Activated CD8-positive, alpha-beta memory T cell treated with anti-CD3 and anti-CD28 coated beads, Interleukin-2, amount 10 ng/mL, durations not matched to agents 7 days and 5 days (primary cell): ENCODE results near the gene IFNLR1. TPM values are rescaled to one million over a fixed set of nuclear protein-coding genes. Genes with fewer than 3 reads are reported as not detected.

ENCODE experiments used
- ATAC-seq: fragments of 150-1000 bp; cut with Tn5 transposase; one replicate; pipeline ENCODE4 v1.10.0; 2021; ENCODE audit warnings: moderate library complexity
- CTCF ChIA-PET: fragments of 350-600 bp; sonication (Branson Sonifier 250); formaldehyde crosslinking; loops from one replicate; lab custom pipeline; 2021; ENCODE audit warnings: antibody characterized with exemption; lab: Charles Lee
- DNase-seq: peaks from one replicate; pipeline ENCODE4 v3.0.0-alpha.2; 2020
- H3K27ac Mint-ChIP-seq: one replicate; pipeline ENCODE4 v1.8.0; 2021; ENCODE audit warnings: mild to moderate bottlenecking, mixed read lengths
- H3K27me3 Mint-ChIP-seq: one replicate; pipeline ENCODE4 v1.8.0; 2021; ENCODE audit warnings: mixed read lengths
- H3K36me3 Mint-ChIP-seq: one replicate; pipeline ENCODE4 v1.8.0; 2021; ENCODE audit warnings: mild to moderate bottlenecking, mixed read lengths
- H3K4me1 Mint-ChIP-seq: one replicate; pipeline ENCODE4 v1.8.0; 2021; ENCODE audit warnings: mixed read lengths
- H3K4me3 Mint-ChIP-seq: one replicate; pipeline ENCODE4 v1.8.0; 2021; ENCODE audit warnings: mild to moderate bottlenecking, moderate library complexity, mixed read lengths
- H3K9me3 Mint-ChIP-seq: one replicate; pipeline ENCODE4 v1.8.0; 2022; ENCODE audit warnings: low read depth, mixed read lengths
- total RNA-seq, 2 experiments: library from RNA; stranded (reverse); gene quantifications; one replicate each; pipeline ENCODE4 v1.2.3, GENCODE V29; 2021

IFNLR1 gene
- total RNA-seq, 2 experiments from 2014 or later: 6.8 to 6.9 TPM

DNA sequence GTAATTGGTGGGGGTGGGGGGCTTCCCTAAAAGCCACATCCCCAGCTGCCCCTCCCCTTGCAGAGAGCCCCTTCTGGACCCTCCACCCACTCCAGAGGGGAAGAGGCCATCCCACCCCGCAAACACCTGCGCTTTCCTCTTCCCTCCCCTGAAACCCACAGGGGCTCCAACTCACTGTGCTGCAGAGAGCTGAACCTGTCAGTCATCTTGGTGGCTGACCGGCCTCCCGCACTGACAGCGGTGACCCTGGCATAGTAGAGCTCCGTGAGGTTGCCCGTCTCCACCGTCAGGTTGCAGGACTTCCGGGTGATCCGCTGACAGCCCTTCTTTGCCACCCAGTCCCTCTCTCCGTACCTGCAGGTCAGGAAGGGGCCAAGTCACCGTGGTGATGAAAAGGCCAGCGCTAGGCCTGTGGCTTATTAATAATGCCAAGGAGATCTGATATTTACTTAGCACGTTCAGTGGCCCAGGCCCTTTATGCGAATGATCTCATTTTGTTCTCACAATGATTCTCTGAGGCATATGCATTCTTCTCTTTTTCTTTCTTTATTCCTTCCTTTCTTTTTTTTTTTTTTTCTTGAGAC, 50.0 kb downstream of the IFNLR1 start:
- CTCF ChIA-PET: interaction anchor here (1.2 kb wide), 1 partner anchor 13 kb away, joined by 3 read pairs; no protein-coding TSS in a partner anchor
- Mint-ChIP-seq H3K9me3 (peaks cover 4% of the 10 kb centered on the region), H3K36me3 (no peaks in the 10 kb centered on the region), H3K27me3 (peaks cover 9% of the 10 kb centered on the region), H3K4me1 (peaks cover 5% of the 10 kb centered on the region), H3K27ac (no peak overlapping the region), H3K4me3 (no peak overlapping the region)
- DNase-seq: no peak
- no peak for ATAC-seq

DNA sequence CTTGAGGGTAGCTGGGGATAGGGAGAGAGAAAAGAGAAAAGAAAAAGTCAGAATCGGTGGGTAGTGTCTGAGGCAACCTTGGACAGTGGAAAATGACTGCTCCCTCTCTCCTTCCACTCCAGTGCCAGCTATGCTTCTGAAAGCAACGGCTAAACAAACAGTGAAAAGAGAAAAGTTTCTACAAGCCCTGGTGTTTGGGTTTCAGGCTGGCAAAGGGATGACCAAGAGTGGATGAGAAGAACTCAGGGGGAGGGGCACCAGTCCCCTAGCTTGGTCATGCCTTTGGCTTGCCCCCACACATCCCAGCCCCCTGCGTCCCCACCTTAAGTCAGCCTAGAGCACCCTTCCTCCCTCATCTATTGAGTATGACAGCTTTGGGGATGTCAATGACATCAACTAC, 52.7 kb downstream of the IFNLR1 start:
- no peak for DNase-seq
- H3K27me3 Mint-ChIP-seq: peaks cover 12% of the 10 kb centered on the region
- H3K9me3 Mint-ChIP-seq: peaks cover 5% of the 10 kb centered on the region
- no peak overlapping the region for H3K4me3 Mint-ChIP-seq
- no peaks in the 10 kb centered on the region for H3K36me3 Mint-ChIP-seq
- CTCF ChIA-PET: interaction anchor here (0.9 to 1.4 kb wide), 2 partner anchors 16 to 93 kb away, joined by 3 to 5 read pairs; no protein-coding TSS in a partner anchor
- peaks cover 5% of the 10 kb centered on the region for H3K4me1 Mint-ChIP-seq
- ATAC-seq: no peak
- H3K27ac Mint-ChIP-seq: no peak overlapping the region

DNA sequence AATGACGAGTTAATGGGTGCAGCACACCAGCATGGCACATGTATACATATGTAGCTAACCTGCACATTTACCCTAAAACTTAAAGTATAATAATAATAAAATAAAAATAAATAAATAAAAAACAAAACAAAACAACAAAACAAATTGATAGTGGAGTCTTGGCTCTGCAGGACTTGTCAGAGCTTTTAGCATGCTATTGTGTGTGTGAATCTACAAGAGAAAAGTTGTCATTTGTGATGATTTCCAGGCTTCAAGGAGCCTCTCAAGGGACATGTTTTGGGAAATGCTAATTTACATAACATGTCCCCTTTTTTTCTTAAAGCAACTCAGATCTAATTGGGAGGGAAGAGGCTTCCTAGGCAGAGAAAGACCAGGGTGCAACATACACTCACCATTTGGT, 53.3 kb downstream of the IFNLR1 start:
- CTCF ChIA-PET: interaction anchor here (0.9 to 1.4 kb wide), 3 partner anchors 17 to 94 kb away, joined by 3 to 5 read pairs (median 3); no protein-coding TSS in a partner anchor
- Mint-ChIP-seq H3K27me3 (peaks cover 12% of the 10 kb centered on the region), H3K27ac (no peak overlapping the region), H3K4me3 (no peak overlapping the region), H3K36me3 (no peaks in the 10 kb centered on the region), H3K9me3 (peaks cover 5% of the 10 kb centered on the region), H3K4me1 (peaks cover 1% of the 10 kb centered on the region)
- no peak for ATAC-seq
- DNase-seq: no peak

DNA sequence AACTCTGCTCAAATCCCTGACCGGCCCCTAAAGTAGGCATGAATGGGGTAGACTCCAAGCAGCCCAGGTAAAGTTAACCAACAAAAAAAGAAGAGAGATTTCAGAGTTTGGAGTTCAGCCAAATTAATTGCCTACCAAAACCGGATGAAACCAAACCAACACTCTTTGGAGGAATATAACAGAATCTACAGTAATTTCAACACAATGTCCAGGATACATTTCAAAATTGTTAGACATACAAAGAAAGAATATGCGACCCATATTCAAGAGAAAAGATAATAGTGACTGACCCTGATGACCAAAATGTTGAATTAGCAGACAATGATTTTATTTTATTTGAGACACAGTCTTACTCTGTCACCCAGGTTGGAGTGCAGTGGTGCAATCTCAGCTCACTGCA, 56.7 kb downstream of the IFNLR1 start:
- peaks cover 2% of the 10 kb centered on the region for H3K9me3 Mint-ChIP-seq
- no peak for DNase-seq
- no peak for ATAC-seq
- no peak overlapping the region for H3K4me3 Mint-ChIP-seq
- no peak overlapping the region for H3K27ac Mint-ChIP-seq
- CTCF ChIA-PET: no interaction called here
- H3K4me1 Mint-ChIP-seq: no peaks in the 10 kb centered on the region
- H3K36me3 Mint-ChIP-seq: no peaks in the 10 kb centered on the region
- peaks cover 9% of the 10 kb centered on the region for H3K27me3 Mint-ChIP-seq

DNA sequence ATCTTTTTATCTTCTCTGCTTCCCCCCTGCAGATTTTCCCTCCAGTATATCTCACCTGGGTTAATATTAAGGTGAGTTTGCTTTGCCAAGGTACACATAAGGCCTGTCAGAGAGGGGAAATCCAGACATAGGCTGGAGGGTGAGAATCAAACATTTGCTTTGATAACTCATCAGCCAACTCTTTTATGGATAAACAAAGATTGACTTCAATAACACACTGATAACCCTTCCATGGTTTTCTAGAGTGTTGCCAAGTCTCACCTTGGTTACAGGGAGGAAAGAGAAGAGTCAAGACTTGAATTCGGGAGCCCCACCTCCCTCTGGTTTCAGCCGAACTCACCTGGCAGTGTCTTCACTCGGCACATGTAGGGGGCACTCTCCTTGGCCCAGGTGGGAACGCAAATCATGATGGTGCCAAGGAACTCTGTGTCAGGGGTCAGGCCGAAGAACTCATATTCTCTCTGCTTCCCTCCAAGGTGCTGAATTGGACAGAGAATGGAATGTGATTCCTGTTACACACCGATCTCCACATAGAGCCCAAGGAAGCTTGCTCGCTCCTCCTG, 59.2 kb downstream of the IFNLR1 start:
- H3K4me1 Mint-ChIP-seq: no peaks in the 10 kb centered on the region
- no peak for DNase-seq
- H3K27ac Mint-ChIP-seq: no peak overlapping the region
- H3K27me3 Mint-ChIP-seq: peaks cover 9% of the 10 kb centered on the region
- H3K9me3 Mint-ChIP-seq: peaks cover 2% of the 10 kb centered on the region
- CTCF ChIA-PET: no interaction called here
- H3K4me3 Mint-ChIP-seq: no peak overlapping the region
- H3K36me3 Mint-ChIP-seq: no peaks in the 10 kb centered on the region
- no peak for ATAC-seq

DNA sequence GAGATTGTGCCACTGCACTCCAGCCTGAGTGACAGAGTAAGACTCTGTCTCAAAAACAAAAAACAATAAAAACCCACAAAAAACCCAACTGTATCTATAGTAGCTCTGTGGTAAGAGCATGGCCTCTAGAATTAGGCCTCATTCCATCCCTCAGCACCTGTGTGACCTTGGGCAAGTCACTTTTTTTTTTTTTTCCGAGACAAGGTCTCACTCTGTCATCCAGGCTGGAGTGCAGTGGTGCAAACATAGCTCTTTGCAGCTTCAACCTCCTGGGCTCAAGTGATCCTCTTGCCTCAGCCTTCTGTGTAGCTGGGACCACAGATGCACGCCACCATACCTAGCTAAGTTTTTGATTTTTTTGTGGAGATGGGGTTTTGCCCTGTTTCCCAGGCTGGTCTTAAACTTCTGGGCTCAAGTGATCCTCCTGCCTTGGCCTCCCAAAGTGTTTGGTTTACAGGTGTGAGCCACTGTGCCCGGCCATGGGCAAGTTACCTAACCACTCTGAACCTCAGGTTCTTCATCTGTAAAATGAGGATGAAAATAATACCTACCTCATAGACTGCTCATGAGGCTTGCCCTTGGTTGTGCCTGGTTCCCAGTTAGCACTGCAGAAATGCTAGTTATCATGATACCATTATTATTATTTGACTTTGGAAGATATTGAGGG, 59.8 kb downstream of the IFNLR1 start:
- Mint-ChIP-seq H3K4me1 (no peaks in the 10 kb centered on the region), H3K27ac (no peak overlapping the region), H3K9me3 (peaks cover 2% of the 10 kb centered on the region), H3K27me3 (peaks cover 5% of the 10 kb centered on the region), H3K4me3 (no peak overlapping the region), H3K36me3 (no peaks in the 10 kb centered on the region)
- DNase-seq (no peak), ATAC-seq (no peak)
- CTCF ChIA-PET: no interaction called here

DNA sequence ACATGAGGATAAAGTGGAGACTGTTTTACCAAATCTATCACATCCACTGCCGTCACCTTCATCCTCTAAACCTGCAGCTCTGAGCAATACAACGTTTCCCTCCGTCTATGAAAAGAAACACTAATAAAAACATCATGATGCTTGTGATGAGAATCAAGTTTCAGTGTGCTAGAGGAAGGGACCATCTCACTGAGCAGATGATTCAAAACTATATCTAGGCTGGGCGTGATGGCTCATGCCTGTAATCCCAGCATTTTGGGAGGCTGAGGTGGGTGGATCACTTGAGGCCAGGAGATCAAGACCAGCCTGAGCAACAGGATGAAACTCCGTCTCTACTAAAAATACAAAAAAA, 60.4 kb downstream of the IFNLR1 start:
- DNase-seq: no peak
- CTCF ChIA-PET: interaction anchor here (1.6 kb wide), 1 partner anchor 24 kb away, joined by 10 read pairs; no protein-coding TSS in a partner anchor
- Mint-ChIP-seq H3K36me3 (no peaks in the 10 kb centered on the region), H3K9me3 (peaks cover 2% of the 10 kb centered on the region), H3K4me3 (no peak overlapping the region), H3K27ac (no peak overlapping the region), H3K4me1 (no peaks in the 10 kb centered on the region), H3K27me3 (peaks cover 2% of the 10 kb centered on the region)
- ATAC-seq: no peak

DNA sequence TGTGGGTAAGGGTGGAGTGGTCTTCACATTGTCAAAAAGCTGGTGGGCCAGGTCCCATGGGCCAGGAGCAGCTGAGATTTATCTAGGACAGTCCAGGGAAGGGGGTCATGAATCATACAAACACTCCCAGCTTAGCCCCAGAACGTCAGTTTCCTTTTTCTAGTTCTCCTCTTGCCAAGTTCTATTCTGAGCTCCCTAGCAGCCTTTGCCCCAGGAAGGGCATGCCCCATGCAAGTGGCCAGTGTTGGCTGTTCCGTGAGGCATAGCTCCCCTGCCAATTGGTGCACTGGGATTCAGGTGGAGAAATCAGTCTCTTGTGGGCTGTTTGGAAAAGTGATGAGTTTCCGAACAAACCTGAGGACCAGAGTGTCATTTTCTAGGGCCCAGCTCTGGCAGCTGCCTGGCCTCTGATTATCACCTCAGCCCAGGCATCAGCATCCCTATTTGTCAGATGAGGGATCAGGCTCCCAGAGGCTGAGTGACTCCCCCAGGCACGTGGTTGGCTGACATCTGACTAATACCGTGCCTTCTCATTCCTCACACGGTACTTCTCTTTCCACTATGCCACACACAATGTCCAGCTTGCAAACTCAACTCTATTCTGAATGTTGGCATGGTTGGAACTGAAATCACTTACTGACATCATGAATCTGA, 60.9 kb downstream of the IFNLR1 start:
- Mint-ChIP-seq H3K9me3 (no peaks in the 10 kb centered on the region), H3K4me3 (no peak overlapping the region), H3K27me3 (no peaks in the 10 kb centered on the region), H3K27ac (no peak overlapping the region), H3K4me1 (no peaks in the 10 kb centered on the region), H3K36me3 (no peaks in the 10 kb centered on the region)
- no peak for DNase-seq
- CTCF ChIA-PET: interaction anchor here (1.2 to 1.6 kb wide), 2 partner anchors 14 to 24 kb away, joined by 4 to 10 read pairs; partner anchors contain the start of gene MYOM3
- ATAC-seq: no peak

DNA sequence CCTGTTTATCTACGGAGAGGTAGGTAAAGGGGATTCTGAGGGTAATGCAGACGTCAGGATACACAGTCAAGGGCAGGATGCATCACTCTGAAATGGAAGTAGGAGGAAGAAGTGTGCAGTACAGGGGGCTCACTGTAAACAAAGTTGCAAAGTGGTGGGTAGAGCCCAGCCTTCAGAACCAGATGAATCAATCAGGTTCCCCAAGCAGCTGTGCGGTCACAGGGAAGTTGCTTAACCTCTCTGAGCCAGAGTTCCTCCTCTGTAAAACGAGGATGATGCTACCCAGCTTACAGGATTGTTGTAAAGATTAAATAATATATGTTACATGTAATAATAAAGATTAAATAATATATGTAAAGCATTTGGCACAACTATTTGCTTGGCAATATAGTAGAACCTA, 61.6 kb downstream of the IFNLR1 start:
- no peaks in the 10 kb centered on the region for H3K36me3 Mint-ChIP-seq
- no peak for ATAC-seq
- H3K4me3 Mint-ChIP-seq: no peak overlapping the region
- no peaks in the 10 kb centered on the region for H3K4me1 Mint-ChIP-seq
- no peak for DNase-seq
- H3K9me3 Mint-ChIP-seq: no peaks in the 10 kb centered on the region
- CTCF ChIA-PET: interaction anchor here (1.2 to 1.6 kb wide), 2 partner anchors 13 to 25 kb away, joined by 4 to 10 read pairs; partner anchors contain the start of gene MYOM3
- H3K27ac Mint-ChIP-seq: no peak overlapping the region
- no peaks in the 10 kb centered on the region for H3K27me3 Mint-ChIP-seq

DNA sequence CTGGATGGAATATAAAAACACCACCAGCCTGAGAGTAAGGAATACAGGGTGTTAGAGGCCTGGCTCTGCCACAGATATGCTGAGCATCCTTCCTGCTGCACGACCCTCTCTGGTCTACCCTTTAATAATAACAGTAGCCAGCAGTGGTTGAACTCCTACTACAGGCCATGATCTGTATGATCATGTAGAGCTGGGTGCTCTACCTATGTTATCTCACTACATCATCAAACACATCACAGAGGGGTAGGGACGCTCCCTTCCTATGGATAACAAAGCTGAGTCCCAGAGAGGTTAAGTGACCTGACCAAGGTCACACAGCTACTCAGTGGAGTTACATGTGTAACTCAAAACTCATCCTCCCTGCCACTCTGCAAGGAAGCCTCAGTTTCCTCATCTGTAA, 62.1 kb downstream of the IFNLR1 start:
- Mint-ChIP-seq H3K27ac (no peak overlapping the region), H3K4me1 (no peaks in the 10 kb centered on the region), H3K36me3 (no peaks in the 10 kb centered on the region), H3K4me3 (no peak overlapping the region), H3K9me3 (no peaks in the 10 kb centered on the region), H3K27me3 (no peaks in the 10 kb centered on the region)
- ATAC-seq (no peak), DNase-seq (no peak)
- CTCF ChIA-PET: interaction anchor here (1.6 kb wide), 1 partner anchor 25 kb away, joined by 10 read pairs; no protein-coding TSS in a partner anchor

DNA sequence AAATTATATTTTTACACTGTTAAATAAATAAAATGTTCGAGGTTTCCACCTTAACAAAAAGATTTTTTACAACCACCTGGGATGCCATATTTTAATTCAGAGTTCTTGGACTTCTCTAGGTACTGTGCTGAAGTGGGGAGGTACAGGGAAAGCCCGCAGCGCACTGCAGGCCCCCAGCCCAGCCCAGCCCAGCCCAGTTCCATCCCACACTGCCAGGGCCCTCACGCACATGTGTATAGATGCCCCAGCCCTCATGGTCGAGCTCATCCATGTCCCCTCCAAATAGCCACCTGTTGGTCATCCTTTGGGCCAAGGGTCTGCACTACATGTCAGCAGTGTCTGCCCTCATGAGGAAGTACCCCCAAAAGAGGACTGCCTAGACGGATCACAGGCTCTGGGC, 63.5 kb downstream of the IFNLR1 start:
- CTCF ChIA-PET: no interaction called here
- DNase-seq: no peak
- ATAC-seq: no peak
- Mint-ChIP-seq H3K36me3 (no peaks in the 10 kb centered on the region), H3K27me3 (peaks cover 3% of the 10 kb centered on the region), H3K4me3 (no peak overlapping the region), H3K27ac (no peak overlapping the region), H3K9me3 (no peaks in the 10 kb centered on the region), H3K4me1 (no peaks in the 10 kb centered on the region)

DNA sequence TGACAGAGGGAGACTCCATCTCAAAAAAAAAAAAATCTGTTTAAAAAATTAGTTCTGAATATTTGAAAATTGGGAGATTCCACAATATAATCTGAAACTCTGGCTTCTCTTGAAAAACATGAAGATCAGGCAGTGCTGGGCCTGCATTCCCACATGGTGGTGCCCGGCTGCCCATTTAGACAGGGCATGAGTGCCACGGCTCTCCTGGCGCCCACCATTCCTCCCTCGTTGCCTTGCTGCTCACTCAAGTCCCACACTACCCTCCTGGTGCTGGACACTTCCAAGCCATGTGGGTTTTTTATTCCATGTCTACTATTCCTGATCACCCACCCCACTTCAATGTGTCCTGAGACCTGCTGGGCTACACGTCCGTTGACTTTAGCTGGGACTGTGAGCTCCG, 64.3 kb downstream of the IFNLR1 start:
- no peak overlapping the region for H3K27ac Mint-ChIP-seq
- ATAC-seq: no peak
- H3K9me3 Mint-ChIP-seq: no peaks in the 10 kb centered on the region
- H3K36me3 Mint-ChIP-seq: no peaks in the 10 kb centered on the region
- no peak overlapping the region for H3K4me3 Mint-ChIP-seq
- CTCF ChIA-PET: no interaction called here
- no peaks in the 10 kb centered on the region for H3K4me1 Mint-ChIP-seq
- no peak for DNase-seq
- H3K27me3 Mint-ChIP-seq: peaks cover 3% of the 10 kb centered on the region

DNA sequence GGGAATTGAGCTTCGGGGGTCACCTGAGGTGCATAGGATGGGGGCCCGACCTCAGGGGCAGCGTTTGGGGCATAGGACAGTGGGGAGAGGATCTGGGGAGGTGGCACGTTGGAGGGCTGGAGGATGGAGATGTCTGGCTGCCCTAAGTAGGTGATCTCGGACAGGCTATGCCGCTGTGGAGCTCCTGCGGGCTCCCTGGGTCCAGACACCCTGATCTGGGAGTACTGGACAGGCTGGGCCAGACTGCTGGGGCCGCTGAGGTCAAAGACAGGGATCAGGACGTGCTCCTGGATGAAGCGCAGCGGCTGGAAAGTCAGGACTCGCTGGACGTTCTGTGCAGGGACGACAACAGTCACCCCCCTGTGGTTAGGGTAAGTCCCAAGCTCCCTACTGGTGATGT, 65.7 kb downstream of the IFNLR1 start:
- ATAC-seq: no peak
- H3K4me1 Mint-ChIP-seq: no peaks in the 10 kb centered on the region
- H3K36me3 Mint-ChIP-seq: no peaks in the 10 kb centered on the region
- DNase-seq: no peak
- no peaks in the 10 kb centered on the region for H3K9me3 Mint-ChIP-seq
- H3K27ac Mint-ChIP-seq: no peak overlapping the region
- peaks cover 14% of the 10 kb centered on the region for H3K27me3 Mint-ChIP-seq
- CTCF ChIA-PET: interaction anchor here (1.9 kb wide), 1 partner anchor 28 kb away, joined by 7 read pairs; no protein-coding TSS in a partner anchor
- no peak overlapping the region for H3K4me3 Mint-ChIP-seq
